GM12878 (cell line): ENCODE data around the gene RIN1. TPM values are rescaled to one million over a fixed set of nuclear protein-coding genes. Genes with fewer than 3 reads are reported as not detected.

Experiments used
- ATAC-seq: fragments of 200-7000 bp; cut with Tn5 transposase; 3 replicates; pipeline ENCODE4 v1.9.1; 2020; ENCODE audit warnings: mild to moderate bottlenecking, moderate library complexity
- BruUV-seq: library from RNA; stranded (reverse); fragments of 400-500 nt; replicated peaks from 2 replicates; lab custom pipeline; 2021; lab: Mats Ljungman, UMichigan
- CTCF ChIA-PET: fragments of 300-600 bp; sonication (Branson Sonifier 250); formaldehyde crosslinking; extraction: SDS; loops from one replicate; lab custom pipeline; 2021; ENCODE audit warnings: inconsistent platforms; lab: Yijun Ruan, JAX
- POLR2A ChIA-PET: fragments of 350-600 bp; formaldehyde crosslinking; extraction: SDS; loops from one replicate; lab custom pipeline; 2021; ENCODE audit warnings: inconsistent platforms; lab: Charles Lee
- RAD21 ChIA-PET: fragments of 300-600 bp; sonication (Branson Sonifier 250); formaldehyde crosslinking; loops from one replicate; lab custom pipeline; 2023; ENCODE audit warnings: antibody characterized with exemption; ENCODE audit not compliant: unreplicated experiment; lab: Charles Lee
- SMC1A ChIA-PET: fragments of 300-600 bp; sonication (Branson Sonifier 250); formaldehyde crosslinking; loops from one replicate; lab custom pipeline; 2023; ENCODE audit not compliant: unreplicated experiment, uncharacterized antibody; lab: Charles Lee
- DNase-seq: peaks from one replicate; pipeline ENCODE4 v3.0.0-alpha.2; 2011; ENCODE audit warnings: low read depth, low spot score
- FAIRE-seq: peaks from 3 replicates; lab custom pipeline; 2011; peaks lifted over from hg19 to GRCh38; lab: Jason Lieb, UNC
- H2AFZ ChIP-seq: 2 replicates; pipeline ENCODE4 v1.6.0; 2011; ENCODE audit warnings: low read depth, low read length, control low read depth; ENCODE audit not compliant: control insufficient read depth
- H3K27ac ChIP-seq: 2 replicates; pipeline ENCODE4 v1.5.1; 2011; ENCODE audit warnings: control low read depth; ENCODE audit not compliant: control insufficient read depth, insufficient read depth
- H3K27me3 ChIP-seq, 2 experiments: replicated peaks in 1 of 2; 2 replicates each; pipeline versions ENCODE4 v1.6.0 to v1.6.1; 2011; ENCODE audit warnings: low read length in 1 of 2; ENCODE audit not compliant: control insufficient read depth in 2 of 2, insufficient read depth in 2 of 2
- H3K36me3 ChIP-seq, 2 experiments: 2 replicates each; pipeline ENCODE4 v1.5.1; 2011; ENCODE audit warnings: low read length in 1 of 2; ENCODE audit not compliant: control insufficient read depth in 2 of 2, insufficient read depth in 2 of 2
- H3K4me1 ChIP-seq: 2 replicates; pipeline ENCODE4 v1.6.1; 2011; ENCODE audit warnings: mild to moderate bottlenecking, low read length, moderate library complexity, mixed read lengths; ENCODE audit not compliant: control insufficient read depth, insufficient read depth
- H3K4me2 ChIP-seq: 2 replicates; pipeline ENCODE4 v1.6.0; 2011; ENCODE audit warnings: control low read depth; ENCODE audit not compliant: control insufficient read depth, insufficient read depth
- H3K4me3 ChIP-seq: fragments of 200-600 bp; sonication (generic); 2 replicates; pipeline ENCODE4 v1.5.1; 2016
- H3K79me2 ChIP-seq: 2 replicates; pipeline ENCODE4 v1.6.0; 2011; ENCODE audit warnings: low read length; ENCODE audit not compliant: control insufficient read depth, insufficient read depth
- H3K9ac ChIP-seq: 2 replicates; pipeline ENCODE4 v1.8.0; 2011; ENCODE audit warnings: low read length, control low read depth, mixed read lengths; ENCODE audit not compliant: control insufficient read depth, insufficient read depth
- H3K9me3 ChIP-seq: replicated peaks from 3 replicates; pipeline ENCODE4 v1.5.1; 2011; ENCODE audit warnings: mild to moderate bottlenecking, low read length; ENCODE audit not compliant: control insufficient read depth, insufficient read depth
- H4K20me1 ChIP-seq: 2 replicates; pipeline ENCODE4 v1.6.0; 2011; ENCODE audit not compliant: control insufficient read depth, insufficient read depth
- CREB1 ChIP-seq: IDR thresholded peaks from 2 replicates; pipeline ENCODE4 v1.6.1; 2012; ENCODE audit warnings: low read depth, mild to moderate bottlenecking, inconsistent platforms
- FOS ChIP-seq: IDR thresholded peaks from 3 replicates; pipeline ENCODE4 v1.6.1; 2011; ENCODE audit warnings: borderline replicate concordance; ENCODE audit not compliant: insufficient read length; ENCODE audit errors: extremely low read depth
- JUNB ChIP-seq: IDR thresholded peaks from 2 replicates; pipeline ENCODE4 v1.6.1; 2016; ENCODE audit warnings: antibody characterized with exemption, mild to moderate bottlenecking
- KLF5 ChIP-seq: fragments of 450-650 bp; IDR thresholded peaks from 2 replicates; pipeline ENCODE4 v1.6.1; 2014; ENCODE audit warnings: mild to moderate bottlenecking; ENCODE audit not compliant: partially characterized antibody
- MYC ChIP-seq: IDR thresholded peaks from 2 replicates; pipeline ENCODE4 v1.6.1; 2011; ENCODE audit warnings: mild to moderate bottlenecking, low read length, moderate library complexity, inconsistent platforms; ENCODE audit not compliant: insufficient read depth, insufficient replicate concordance, insufficient read length, severe bottlenecking
- SIX5 ChIP-seq: IDR thresholded peaks from 2 replicates; pipeline ENCODE4 v1.6.1; 2011; ENCODE audit warnings: mild to moderate bottlenecking, low read depth, low read length, moderate library complexity; ENCODE audit not compliant: severe bottlenecking
- SMARCA5 ChIP-seq: fragments of 450-650 bp; IDR thresholded peaks from 2 replicates; pipeline ENCODE4 v1.6.1; 2017; ENCODE audit warnings: mild to moderate bottlenecking
- TCF12 ChIP-seq: IDR thresholded peaks from 2 replicates; pipeline ENCODE4 v1.6.1; 2011; ENCODE audit warnings: low read depth, mild to moderate bottlenecking, low read length
- ZNF384 ChIP-seq: IDR thresholded peaks from 2 replicates; pipeline ENCODE4 v1.6.1; 2012; ENCODE audit warnings: low read depth, mild to moderate bottlenecking, low read length, improper control_type of control experiment, borderline replicate concordance
- WGBS: methylation state at CpG from one replicate; pipeline ENCODE4 v1.1.6; 2016; ENCODE audit warnings: low lambda C conversion rate; ENCODE audit not compliant: insufficient replicate concordance, insufficient coverage; ENCODE audit errors: missing lambda C conversion rate; 5-methylcytosine and 5-hydroxymethylcytosine counted together
- in situ Hi-C: fragments of 300-500 bp; cut with MboI; formaldehyde crosslinking; loops from 9 replicates; pipeline ENCODE4 v1.14.3; 2018; ENCODE audit warnings: mixed read lengths
- intact Hi-C: fragments of 100-400 bp; cut with micrococcal nuclease; formaldehyde crosslinking; loops from one replicate; pipeline ENCODE4 v1.14.2; 2022; ENCODE audit not compliant: unreplicated experiment
- polyA plus RNA-seq, 11 experiments: library from polyadenylated mRNA; depleted of rRNA in 4 of 11; unstranded in 6 of 11; stranded (reverse) in 5 of 11; fragments of >200 nt; fragmentation: Nextera tagmentation in 4 of 11; fragmentation: Illumina TruSeq in 1 of 11; extraction: Ambion mirVana in 4 of 11; extraction: Trizol in 1 of 11; gene quantifications; 1 replicate in 1 of 11; 2 replicates in 10 of 11; pipeline versions ENCODE4 v1.2.1 to v1.2.3, GENCODE V29; 2011 to 2016; ENCODE audit warnings: inconsistent platforms in 2 of 11, missing spikeins in 2 of 11, low read depth in 1 of 11
- total RNA-seq, 4 experiments: library from RNA; depleted of rRNA in 3 of 4; stranded (reverse); fragments of >200 nt in 3 of 4; fragmentation: Illumina TruSeq in 1 of 4; extraction: Trizol in 1 of 4; gene quantifications; 2 replicates each; pipeline versions ENCODE4 v1.2.1 to v1.2.3, GENCODE V29; 2013 to 2021
- TF ChIP-seq, protein P1 (sequence below): fragments of 450-650 bp; IDR thresholded peaks from 2 replicates; pipeline ENCODE4 v1.6.1; 2017; ENCODE audit warnings: antibody characterized with exemption, mild to moderate bottlenecking, moderate library complexity
- TF ChIP-seq, protein P2 (sequence below): IDR thresholded peaks from 2 replicates; pipeline ENCODE4 v1.6.1; 2011; ENCODE audit warnings: low read depth, mild to moderate bottlenecking, low read length, moderate library complexity, borderline replicate concordance; ENCODE audit errors: extremely low read depth

The RIN1 gene
- total and polyA plus RNA-seq, 10 of the 15 experiments (the other 5 are each of a cell fraction or from before 2014, with no cell fraction given), result 0.04 to 0.69 (median 0.22) TPM; not detected in 1

DNA sequence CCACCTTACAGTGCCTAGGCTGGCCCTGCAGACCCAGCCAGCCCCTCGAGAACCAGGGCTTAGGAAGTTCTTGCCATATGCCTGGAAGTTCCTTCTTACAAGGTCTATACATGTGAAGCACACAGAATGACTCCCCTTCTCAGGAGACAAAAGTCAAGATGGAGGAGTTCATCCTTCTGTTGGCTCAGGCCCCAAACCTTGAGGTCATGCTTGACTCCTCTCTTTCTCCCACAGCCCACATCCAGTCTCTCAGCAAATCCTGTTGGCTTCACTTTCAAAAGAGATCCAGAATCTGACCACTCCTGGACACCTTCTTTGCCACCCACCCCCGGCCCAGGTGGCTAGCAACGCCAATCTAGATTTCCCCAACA is 17.6 kb downstream of the RIN1 start:
- ChIA-PET CTCF (interaction anchor here (1.9 kb wide), 1 partner anchor 67 kb away, joined by 7 read pairs; no protein-coding TSS in a partner anchor), POLR2A (interaction anchor here (1.6 kb wide), 1 partner anchor 30 kb away, joined by 3 read pairs; the partner anchor contains the start of gene YIF1A), SMC1A (no interaction called here), RAD21 (no interaction called here)
- in situ Hi-C loops, result no loop called here
- ATAC-seq (no peak), FAIRE-seq (no peak), DNase-seq (no peak)
- no peak overlapping the region for H3K4me3 ChIP-seq
- intact Hi-C loops, result no loop called here
- WGBS, result 58% methylated on average over 3 of the region's 3 CpGs
- peaks cover 18% of the 10 kb centered on the region for H3K4me1 ChIP-seq
- no peak overlapping the region; the same call in 1 of the 2 replicates for H3K4me2 ChIP-seq
- H4K20me1 ChIP-seq, result no peaks in the 10 kb centered on the region
- BruUV-seq, result no TSS peak
- no peaks in the 10 kb centered on the region; the same call in 2 of the 3 replicates for H3K9me3 ChIP-seq
- H3K27me3 ChIP-seq, result no peaks in the 10 kb centered on the region; a peak in 1 of 4 replicates
- TF ChIP-seq SMARCA5 (no peak), JUNB (no peak), FOS (no peak), ZNF384 (no peak)
- H3K27ac ChIP-seq, result peak overlapping the region; percentile 82
- H3K36me3 ChIP-seq, result no peaks in the 10 kb centered on the region
- no peaks in the 10 kb centered on the region for H3K79me2 ChIP-seq
- peak overlapping the region; percentile 50 for H3K9ac ChIP-seq
- H2AFZ ChIP-seq, result peak overlapping the region; percentile 82

DNA sequence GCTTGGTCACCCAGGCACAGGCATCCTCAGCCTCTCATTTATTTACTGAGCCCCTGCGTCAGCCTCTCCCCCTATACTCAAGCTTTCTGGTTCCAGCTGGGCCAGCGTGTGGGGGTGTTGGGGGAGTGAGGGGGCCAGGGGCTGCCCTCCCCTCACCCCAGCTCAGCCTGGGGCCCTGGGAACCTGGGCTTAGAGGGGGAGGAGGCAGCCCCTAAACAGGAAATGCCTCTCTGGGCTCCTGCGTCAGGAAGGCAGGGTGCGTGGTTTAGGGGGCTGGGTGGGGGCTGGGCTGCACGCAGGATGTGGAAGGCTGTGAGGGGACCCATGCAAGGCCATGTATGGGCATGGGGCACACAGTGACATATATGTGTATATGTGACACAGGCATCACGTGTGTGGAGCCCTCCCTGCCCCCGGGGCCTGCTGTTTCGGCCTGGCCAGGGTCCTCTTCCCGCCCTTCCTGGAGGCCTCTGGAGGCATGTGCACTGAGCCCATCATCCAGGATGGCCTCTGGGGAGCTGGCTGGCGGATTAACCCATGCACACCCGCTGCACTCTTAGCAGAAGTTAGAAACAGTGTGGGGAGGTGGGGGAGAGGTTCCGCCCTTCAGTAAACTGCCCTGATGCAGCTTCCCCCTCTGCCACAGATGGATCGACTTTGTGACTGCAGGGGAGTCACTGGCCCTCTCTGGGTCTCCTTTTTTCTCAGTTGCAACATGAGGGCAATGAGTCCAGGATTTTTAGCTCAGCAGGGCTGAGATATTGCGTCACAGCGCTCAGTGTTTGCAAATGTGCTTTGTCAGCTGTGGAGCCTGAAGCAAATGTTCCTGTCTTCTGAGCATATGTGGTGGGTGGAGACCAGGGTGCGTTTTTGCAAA is 18.3 kb downstream of the RIN1 start:
- Histone ChIP-seq H3K4me2 (peak overlapping the region; percentile 70), H3K9me3 (no peaks in the 10 kb centered on the region; the same call in 2 of the 3 replicates), H3K79me2 (no peaks in the 10 kb centered on the region), H2AFZ (peak overlapping the region; percentile 82), H3K27me3 (no peaks in the 10 kb centered on the region; a peak in 1 of 4 replicates), H3K4me3 (no peak overlapping the region), H4K20me1 (no peaks in the 10 kb centered on the region), H3K9ac (peak overlapping the region; percentile 50), H3K36me3 (no peaks in the 10 kb centered on the region), H3K4me1 (peaks cover 18% of the 10 kb centered on the region), H3K27ac (peak overlapping the region; percentile 82)
- peak; percentile 81 for ATAC-seq
- SMC1A ChIA-PET, result interaction anchor here (1.2 kb wide), 3 partner anchors 11 to 32 kb away, joined by 3 to 4 read pairs (median 3); no protein-coding TSS in a partner anchor
- intact Hi-C loops, result no loop called here
- BruUV-seq, result no TSS peak
- CTCF ChIA-PET, result interaction anchor here (1.0 to 1.9 kb wide), 3 partner anchors 9 to 68 kb away, joined by 3 to 7 read pairs (median 6); partner anchors contain the start of gene YIF1A
- no peak for DNase-seq
- peak; percentile 47 for FAIRE-seq
- POLR2A ChIA-PET, result interaction anchor here (0.9 to 1.6 kb wide), 2 partner anchors 29 to 50 kb away, joined by 3 read pairs; partner anchors contain the start of genes RAB1B and YIF1A
- in situ Hi-C loops, result no loop called here
- RAD21 ChIA-PET, result interaction anchor here (0.6 to 0.8 kb wide), 2 partner anchors 68 to 245 kb away, joined by 3 to 5 read pairs; no protein-coding TSS in a partner anchor
- 18% methylated on average over 16 of the region's 16 CpGs for WGBS
- TF ChIP-seq MYC (no peak), KLF5 (no peak), SIX5 (no peak), CREB1 (peak; percentile 48; the same call in 1 of the 2 replicates), TCF12 (peak; percentile 61; the same call in 1 of the 2 replicates)
- TF ChIP-seq, protein P1, sequence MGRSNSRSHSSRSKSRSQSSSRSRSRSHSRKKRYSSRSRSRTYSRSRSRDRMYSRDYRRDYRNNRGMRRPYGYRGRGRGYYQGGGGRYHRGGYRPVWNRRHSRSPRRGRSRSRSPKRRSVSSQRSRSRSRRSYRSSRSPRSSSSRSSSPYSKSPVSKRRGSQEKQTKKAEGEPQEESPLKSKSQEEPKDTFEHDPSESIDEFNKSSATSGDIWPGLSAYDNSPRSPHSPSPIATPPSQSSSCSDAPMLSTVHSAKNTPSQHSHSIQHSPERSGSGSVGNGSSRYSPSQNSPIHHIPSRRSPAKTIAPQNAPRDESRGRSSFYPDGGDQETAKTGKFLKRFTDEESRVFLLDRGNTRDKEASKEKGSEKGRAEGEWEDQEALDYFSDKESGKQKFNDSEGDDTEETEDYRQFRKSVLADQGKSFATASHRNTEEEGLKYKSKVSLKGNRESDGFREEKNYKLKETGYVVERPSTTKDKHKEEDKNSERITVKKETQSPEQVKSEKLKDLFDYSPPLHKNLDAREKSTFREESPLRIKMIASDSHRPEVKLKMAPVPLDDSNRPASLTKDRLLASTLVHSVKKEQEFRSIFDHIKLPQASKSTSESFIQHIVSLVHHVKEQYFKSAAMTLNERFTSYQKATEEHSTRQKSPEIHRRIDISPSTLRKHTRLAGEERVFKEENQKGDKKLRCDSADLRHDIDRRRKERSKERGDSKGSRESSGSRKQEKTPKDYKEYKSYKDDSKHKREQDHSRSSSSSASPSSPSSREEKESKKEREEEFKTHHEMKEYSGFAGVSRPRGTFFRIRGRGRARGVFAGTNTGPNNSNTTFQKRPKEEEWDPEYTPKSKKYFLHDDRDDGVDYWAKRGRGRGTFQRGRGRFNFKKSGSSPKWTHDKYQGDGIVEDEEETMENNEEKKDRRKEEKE, result no peak
- TF ChIP-seq, protein P2, sequence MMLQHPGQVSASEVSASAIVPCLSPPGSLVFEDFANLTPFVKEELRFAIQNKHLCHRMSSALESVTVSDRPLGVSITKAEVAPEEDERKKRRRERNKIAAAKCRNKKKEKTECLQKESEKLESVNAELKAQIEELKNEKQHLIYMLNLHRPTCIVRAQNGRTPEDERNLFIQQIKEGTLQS, result no peak
